ENCODE measurements around the gene KLHL24. TPM values are rescaled to one million over a fixed set of nuclear protein-coding genes. Genes with fewer than 3 reads are reported as not detected.

KLHL24 gene
- total RNA-seq, 2 experiments from 2014 or later, result 19.2 to 19.6 TPM

Other genes starting within 250 kb of the KLHL24 start
- gene MCF2L2, start 207.0 kb upstream of the KLHL24 start, total RNA-seq, result 1 to 10 TPM; 3.6 to 5.4 TPM
- 10 to 100 TPM; 40.4 to 41.2 TPM for gene KLHL6, start 79.9 kb upstream of the KLHL24 start, total RNA-seq
- 10 to 100 TPM; 48.2 to 48.7 TPM for gene YEATS2, start 62.2 kb downstream of the KLHL24 start, total RNA-seq
- 1 to 10 TPM in 1 of 2 experiments, under 1 TPM in 1; 0.83 to 1.8 TPM for gene MAP6D1, start 190.0 kb downstream of the KLHL24 start, total RNA-seq
- 10 to 100 TPM; 40.7 to 41.4 TPM for gene PARL, start 249.3 kb downstream of the KLHL24 start, total RNA-seq

Data from activated CD4-positive, alpha-beta T cell treated with anti-CD3 and anti-CD28 coated beads, Interleukin-2, amount 10 ng/mL, durations not matched to agents 7 days and 5 days (primary cell).